K562 (cell line): Measurements from ENCODE around the gene TECPR1. TPM values are rescaled to one million over a fixed set of nuclear protein-coding genes. Genes with fewer than 3 reads are reported as not detected.

ENCODE experiments used
- ATAC-seq: fragments of 200-7000 bp; cut with Tn5 transposase; 3 replicates; pipeline ENCODE4 v1.9.1; 2020; ENCODE audit warnings: moderate library complexity
- BruUV-seq: library from RNA; stranded (reverse); fragments of 400-500 nt; replicated peaks from 2 replicates; lab custom pipeline; 2021; lab: Mats Ljungman, UMichigan
- CTCF ChIA-PET: fragments of 300-600 bp; formaldehyde crosslinking; extraction: SDS; loops from one replicate; lab custom pipeline; 2021; ENCODE audit warnings: low intra/inter-chr PET ratio; lab: Yijun Ruan, JAX
- POLR2A ChIA-PET: fragments of 300-600, 350-650 bp; sonication (Branson Sonifier 250); formaldehyde crosslinking; extraction: SDS; loops from one replicate; lab custom pipeline; 2021; ENCODE audit warnings: antibody characterized with exemption, inconsistent platforms; lab: Yijun Ruan, JAX
- DNase-seq, 4 experiments: peaks; one replicate each; pipeline versions ENCODE4 v3.0.0 to v3.0.0-alpha.2; 2011 to 2018; ENCODE audit warnings: low spot score in 3 of 4, mixed read lengths in 3 of 4; ENCODE audit errors: extremely low read depth in 1 of 4
- FAIRE-seq: peaks from 2 replicates; lab custom pipeline; 2011; peaks lifted over from hg19 to GRCh38; lab: Jason Lieb, UNC
- H2AFZ ChIP-seq: 2 replicates; pipeline ENCODE4 v1.6.0; 2011; ENCODE audit warnings: low read depth, low read length, control low read depth, inconsistent platforms
- H3K27ac ChIP-seq: fragments of 200-600 bp; 3 replicates; pipeline ENCODE4 v1.8.0; 2011; ENCODE audit warnings: low read depth, mild to moderate bottlenecking, control low read depth, inconsistent platforms, low read length, moderate library complexity, mixed read lengths; ENCODE audit errors: extremely low read depth
- H3K27me3 ChIP-seq, 2 experiments: fragments of 300-600 bp in 1 of 2; 2 replicates in 1 of 2; 3 replicates in 1 of 2; pipeline versions ENCODE4 v1.6.0 to v1.8.0; 2011; ENCODE audit warnings: inconsistent platforms in 2 of 2, low read length in 2 of 2, mild to moderate bottlenecking in 1 of 2, mixed read lengths in 1 of 2, moderate library complexity in 1 of 2; ENCODE audit not compliant: control insufficient read depth in 2 of 2, insufficient read depth in 2 of 2
- H3K36me3 ChIP-seq: fragments of 300-600 bp; 3 replicates; pipeline ENCODE4 v1.8.0; 2011; ENCODE audit warnings: mild to moderate bottlenecking, low read length, inconsistent platforms; ENCODE audit not compliant: control insufficient read depth, insufficient read depth
- H3K4me1 ChIP-seq, 2 experiments: fragments of 200-600 bp in 1 of 2; replicated peaks in 1 of 2; 2 replicates in 1 of 2; 3 replicates in 1 of 2; pipeline versions ENCODE4 v1.5.1 to v1.8.0; 2011; ENCODE audit warnings: inconsistent platforms in 2 of 2, low read length in 2 of 2, mild to moderate bottlenecking in 1 of 2, mixed read lengths in 1 of 2, moderate library complexity in 1 of 2; ENCODE audit not compliant: control insufficient read depth in 2 of 2, insufficient read depth in 2 of 2
- H3K4me2 ChIP-seq: 2 replicates; pipeline ENCODE4 v1.6.1; 2011; ENCODE audit warnings: low read length, control low read depth, inconsistent platforms, mixed read lengths; ENCODE audit not compliant: insufficient read depth
- H3K4me3 ChIP-seq: fragments of 200-600 bp; sonication (generic), shearing (Covaris generic); 2 replicates; pipeline ENCODE4 v1.5.1; 2016; ENCODE audit warnings: control low read depth, inconsistent platforms
- H3K79me2 ChIP-seq: fragments of 200-600 bp; 3 replicates; pipeline ENCODE4 v1.8.0; 2011; ENCODE audit warnings: low read length, inconsistent platforms; ENCODE audit not compliant: control insufficient read depth, insufficient read depth
- H3K9ac ChIP-seq, 2 experiments: 2 replicates each; pipeline versions ENCODE4 v1.6.0 to v1.6.1; 2011; ENCODE audit warnings: low read depth in 2 of 2, low read length in 2 of 2, control low read depth in 1 of 2, inconsistent platforms in 1 of 2, mild to moderate bottlenecking in 1 of 2, mixed read lengths in 1 of 2; ENCODE audit not compliant: insufficient read depth in 1 of 2
- H3K9me1 ChIP-seq: one replicate; pipeline ENCODE4 v1.6.0; 2011; ENCODE audit warnings: inconsistent platforms, mild to moderate bottlenecking, low read length, moderate library complexity; ENCODE audit not compliant: control insufficient read depth, insufficient read depth
- H3K9me3 ChIP-seq: replicated peaks from 2 replicates; pipeline ENCODE4 v1.5.1; 2011; ENCODE audit warnings: low read depth, low read length, inconsistent platforms; ENCODE audit not compliant: control insufficient read depth, insufficient read depth
- H4K20me1 ChIP-seq: replicated peaks from 2 replicates; pipeline ENCODE4 v1.6.1; 2011; ENCODE audit warnings: low read length, inconsistent platforms, mixed read lengths; ENCODE audit not compliant: control insufficient read depth, insufficient read depth
- CHD1 ChIP-seq: fragments of 200-600 bp; sonication (generic); IDR thresholded peaks from one replicate; pipeline ENCODE4 v1.6.1; 2012; ENCODE audit warnings: mild to moderate bottlenecking, moderate library complexity, low read length, inconsistent platforms
- FOSL1 ChIP-seq: fragments of 200-800 bp; sonication (Bioruptor generic); conservative IDR thresholded peaks from 2 replicates; pipeline ENCODE4 v1.6.1; 2016; ENCODE audit warnings: missing genetic modification characterization, missing compliant biosample characterization
- HDAC8 ChIP-seq: fragments of 450-650 bp; IDR thresholded peaks from 2 replicates; pipeline ENCODE4 v1.6.1; 2016; ENCODE audit warnings: mild to moderate bottlenecking, missing genetic modification characterization, moderate library complexity, missing compliant biosample characterization
- JUNB ChIP-seq: fragments of 450-650 bp; formaldehyde crosslinking; conservative IDR thresholded peaks from 2 replicates; pipeline ENCODE4 v1.4.0; 2020; ENCODE audit warnings: mild to moderate bottlenecking
- PHF8 ChIP-seq: fragments of 200-600 bp; sonication (generic); IDR thresholded peaks from 2 replicates; pipeline ENCODE4 v1.6.1; 2012; ENCODE audit warnings: mixed run types, mild to moderate bottlenecking, inconsistent platforms, low read length, moderate library complexity, borderline replicate concordance
- SMARCB1 ChIP-seq: IDR thresholded peaks from 2 replicates; pipeline ENCODE4 v1.6.1; 2011; ENCODE audit warnings: improper control_type of control experiment, low read depth; ENCODE audit not compliant: insufficient read length
- TOE1 ChIP-seq, 2 experiments: fragments of 450-650 bp in 1 of 2; sonication (generic) in 1 of 2; formaldehyde crosslinking in 1 of 2; IDR thresholded peaks; 2 replicates each; pipeline versions ENCODE4 v1.7.1 to v1.8.0; 2016 to 2022; ENCODE audit warnings: borderline replicate concordance in 2 of 2, mild to moderate bottlenecking in 2 of 2, antibody characterized with exemption in 1 of 2, inconsistent platforms in 1 of 2, low read depth in 1 of 2, missing genetic modification reagents in 1 of 2, moderate library complexity in 1 of 2
- ZBTB17 ChIP-seq: fragments of 450-650 bp; formaldehyde crosslinking; IDR thresholded peaks from 2 replicates; pipeline ENCODE4 v1.4.0; 2020; ENCODE audit warnings: mild to moderate bottlenecking
- ZFX ChIP-seq: sonication (generic); formaldehyde crosslinking; IDR thresholded peaks from 2 replicates; pipeline ENCODE4 v1.8.0; 2022; ENCODE audit warnings: mild to moderate bottlenecking, missing genetic modification reagents, moderate library complexity
- ZKSCAN3 ChIP-seq: fragments of 250-450 bp; sonication (Bioruptor Pico); IDR thresholded peaks from 2 replicates; pipeline ENCODE4 v1.4.0; 2020
- ZNF717 ChIP-seq: fragments of 250-450 bp; sonication (Bioruptor Pico); IDR thresholded peaks from 2 replicates; pipeline ENCODE4 v1.5.0; 2021
- WGBS: fragments of 100-300 bp; shearing (Covaris generic); methylation state at CpG from one replicate; pipeline ENCODE4 v1.1.6; 2016; ENCODE audit warnings: low coverage, mixed read lengths; ENCODE audit not compliant: insufficient coverage; ENCODE audit errors: missing lambda C conversion rate; 5-methylcytosine and 5-hydroxymethylcytosine counted together
- in situ Hi-C: fragments of 300-500 bp; cut with MboI; formaldehyde crosslinking; loops from 4 replicates; pipeline ENCODE4 v1.15.0; 2018; ENCODE audit warnings: inconsistent platforms, mixed read lengths
- intact Hi-C: fragments of 100-400 bp; cut with micrococcal nuclease; formaldehyde crosslinking; loops from 2 replicates; pipeline ENCODE4 v1.14.2; 2022
- polyA plus RNA-seq, 8 experiments: library from polyadenylated mRNA; depleted of rRNA in 4 of 8; stranded (reverse) in 5 of 8; unstranded in 3 of 8; fragments of >200 nt; fragmentation: Nextera tagmentation in 2 of 8; fragmentation: Illumina TruSeq in 1 of 8; extraction: Ambion mirVana in 2 of 8; extraction: Trizol in 1 of 8; gene quantifications; 2 replicates each; pipeline versions ENCODE4 v1.2.1 to v1.2.3, GENCODE V29; 2011 to 2014; ENCODE audit warnings: inconsistent platforms in 1 of 8, missing spikeins in 1 of 8
- total RNA-seq, 7 experiments: library from RNA; depleted of rRNA in 6 of 7; stranded (reverse); fragments of >200 nt in 6 of 7; fragmentation: Illumina TruSeq in 2 of 7; extraction: Trizol in 2 of 7; gene quantifications; 2 replicates each; pipeline versions ENCODE4 v1.2.1 to v1.2.3, GENCODE V29; 2011 to 2021; ENCODE audit warnings: low replicate concordance in 1 of 7
- TF ChIP-seq, protein P1 (sequence below): fragments of 450-650 bp; formaldehyde crosslinking; IDR thresholded peaks from 2 replicates; pipeline ENCODE4 v1.4.0; 2022; ENCODE audit warnings: mild to moderate bottlenecking, moderate library complexity
- TF ChIP-seq, protein P2 (sequence below): sonication (generic); formaldehyde crosslinking; IDR thresholded peaks from 2 replicates; pipeline ENCODE4 v1.5.0; 2020; ENCODE audit warnings: missing genetic modification reagents
- TF ChIP-seq, protein P3 (sequence below): IDR thresholded peaks from 2 replicates; pipeline ENCODE4 v1.6.1; 2014; ENCODE audit warnings: antibody characterized with exemption

The TECPR1 gene
- total and polyA plus RNA-seq, 9 of the 15 experiments (the other 6 are each of a cell fraction or from before 2014, with no cell fraction given): 0.17 to 15.0 (median 2.2) TPM

DNA sequence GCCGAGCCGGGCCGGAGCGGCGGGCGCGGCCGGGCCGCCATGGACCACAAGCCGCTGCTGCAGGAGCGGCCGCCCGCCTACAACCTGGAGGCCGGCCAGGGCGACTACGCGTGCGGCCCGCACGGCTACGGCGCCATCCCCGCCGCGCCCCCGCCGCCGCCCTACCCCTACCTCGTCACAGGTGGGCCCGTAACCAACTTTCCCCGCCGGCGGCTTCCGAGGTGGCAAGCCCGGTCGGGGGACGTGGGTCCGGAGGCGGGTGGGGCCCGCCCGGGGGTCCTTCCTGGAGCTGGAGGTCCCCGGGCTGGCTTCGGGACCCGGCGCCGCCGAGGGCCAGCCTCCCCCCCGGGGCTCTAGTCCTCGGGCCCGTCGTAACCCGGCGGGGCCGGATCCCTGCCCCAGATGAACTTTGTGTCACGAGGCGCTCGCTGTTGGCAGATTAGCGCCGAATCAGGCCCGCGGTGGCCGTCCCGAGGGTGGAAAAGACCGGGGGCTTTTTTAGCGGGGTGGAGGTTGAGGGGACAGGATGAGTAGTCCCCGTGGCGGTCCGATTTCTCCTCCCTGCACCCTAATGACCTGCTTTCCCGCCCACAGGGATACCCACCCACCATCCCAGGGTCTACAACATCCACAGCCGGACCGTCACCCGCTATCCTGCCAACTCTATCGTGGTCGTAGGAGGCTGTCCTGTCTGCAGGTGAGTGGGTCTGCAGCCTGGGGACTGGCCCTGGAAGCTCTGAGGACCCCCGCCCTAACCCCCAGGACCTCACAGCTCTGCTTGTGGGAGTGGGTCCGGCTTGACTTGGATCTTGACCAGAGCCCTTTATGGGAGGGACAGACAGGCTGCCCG lies 29.9 kb upstream of the TECPR1 start (continued):
- no peak for TF ChIP-seq ZKSCAN3 (CRISPR knock-in tag)
- TF ChIP-seq, protein P1, sequence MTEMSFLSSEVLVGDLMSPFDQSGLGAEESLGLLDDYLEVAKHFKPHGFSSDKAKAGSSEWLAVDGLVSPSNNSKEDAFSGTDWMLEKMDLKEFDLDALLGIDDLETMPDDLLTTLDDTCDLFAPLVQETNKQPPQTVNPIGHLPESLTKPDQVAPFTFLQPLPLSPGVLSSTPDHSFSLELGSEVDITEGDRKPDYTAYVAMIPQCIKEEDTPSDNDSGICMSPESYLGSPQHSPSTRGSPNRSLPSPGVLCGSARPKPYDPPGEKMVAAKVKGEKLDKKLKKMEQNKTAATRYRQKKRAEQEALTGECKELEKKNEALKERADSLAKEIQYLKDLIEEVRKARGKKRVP (CRISPR knock-in tag): no peak
- no peak for TF ChIP-seq CHD1
- no peak for TF ChIP-seq HDAC8 (tag)

DNA sequence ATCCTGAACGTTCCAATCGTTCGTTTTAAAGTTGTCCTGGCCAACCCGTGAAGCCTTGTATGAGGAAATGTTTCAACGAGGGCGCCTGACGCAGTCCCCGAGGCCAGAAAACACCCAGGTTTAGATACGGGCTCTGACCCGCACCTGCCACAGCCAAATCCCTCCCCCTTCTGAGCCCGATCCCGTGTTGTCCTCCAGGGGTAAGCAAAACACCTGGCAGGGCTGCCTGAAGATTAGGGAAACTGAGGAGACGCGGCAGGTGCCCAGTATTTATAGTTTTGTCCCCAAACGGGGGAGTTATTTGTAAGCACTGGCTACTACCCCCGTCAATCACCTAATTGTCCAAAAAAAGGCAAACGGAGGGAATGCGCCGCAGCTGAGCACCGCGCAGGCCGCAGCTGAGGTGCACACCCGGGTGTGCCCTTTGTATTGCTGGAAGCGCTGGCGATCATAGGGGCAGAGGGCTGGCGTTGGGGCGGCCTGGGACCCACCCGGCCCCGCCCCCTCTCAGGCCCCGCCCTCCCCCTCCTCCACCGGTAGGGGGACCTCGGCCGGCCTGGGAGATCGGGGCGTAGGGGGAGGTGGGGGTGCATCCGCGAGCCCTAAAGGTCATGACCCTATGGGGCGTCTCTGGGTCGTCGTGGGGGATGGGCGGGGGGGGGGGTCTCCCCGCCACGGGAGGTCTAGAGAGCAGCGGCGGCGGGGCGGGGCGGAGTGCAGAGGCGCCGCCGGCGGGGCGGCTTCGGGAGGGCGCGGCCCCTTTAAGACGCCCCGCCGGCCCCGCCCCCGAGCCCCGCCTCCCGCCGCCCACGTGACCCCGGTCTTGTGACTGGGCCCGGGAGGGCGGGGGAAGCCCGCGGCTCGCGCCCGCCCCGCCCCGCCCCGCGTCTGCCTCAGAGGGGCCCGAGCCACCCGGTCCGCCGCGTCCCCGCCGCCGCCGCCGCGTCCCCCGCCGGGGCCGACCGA lies 29.0 kb upstream of the TECPR1 start, which contains the start of gene BRI3:
BRI3 (plus strand) TSS at position 896 of the 966 bp plus-strand sequence. CDS start 110 bp downstream, outside the sequence.
- H4K20me1 ChIP-seq: no peaks in the 10 kb centered on the region; the same call in 1 of the 2 replicates
- ATAC-seq (peak; percentile 82), FAIRE-seq (no peak), DNase-seq (peak; percentile 86 to 93 (median 91))
- H3K9me1 ChIP-seq: no peaks in the 10 kb centered on the region
- BruUV-seq: no TSS peak
- peak within 1 kb of the TSS; percentile 68 for H3K27ac ChIP-seq
- peaks cover 0 to 18% of the 10 kb centered on the region in 2 experiments; a peak in 2 of 5 replicates for H3K27me3 ChIP-seq
- peak within 1 kb of the TSS; percentile 68 for H3K4me3 ChIP-seq
- ChIA-PET CTCF (no interaction called here), POLR2A (no interaction called here)
- no peaks in the 10 kb centered on the region for H3K9me3 ChIP-seq
- under 1% methylated on average over 14 of the region's 92 CpGs for WGBS
- in situ Hi-C loops (loop anchor here (5.0 kb wide), 1 partner anchor 44 kb away; no protein-coding TSS in a partner anchor), intact Hi-C loops (no loop called here)
- H2AFZ ChIP-seq: peak within 1 kb of the TSS; percentile 93
- H3K4me1 ChIP-seq: peaks cover 11 to 49% of the 10 kb centered on the region in 2 experiments; a peak in 4 of 5 replicates
- H3K36me3 ChIP-seq: peaks cover 16% of the 10 kb centered on the region; the same call in 2 of the 3 replicates
- peak within 1 kb of the TSS; percentile 84 for H3K4me2 ChIP-seq
- peak within 1 kb of the TSS; percentile 79 to 91 for H3K9ac ChIP-seq
- H3K79me2 ChIP-seq: peaks cover 16% of the 10 kb centered on the region
- TF ChIP-seq ZBTB17 (CRISPR knock-in tag) (no peak), TOE1 (IDR thresholded peaks at IDR 0.05; ENCODE audit: borderline replicate concordance) (no peak), TOE1 (CRISPR knock-in tag; IDR thresholded peaks at IDR 0.05; ENCODE audit: borderline replicate concordance, low read depth) (no peak), ZNF717 (no peak), FOSL1 (tag) (no peak), ZFX (CRISPR knock-in tag) (peak; percentile 51), PHF8 (peak; percentile 58; the same call in 1 of the 2 replicates), SMARCB1 (no peak), JUNB (CRISPR knock-in tag) (no peak)
- TF ChIP-seq, protein P2, sequence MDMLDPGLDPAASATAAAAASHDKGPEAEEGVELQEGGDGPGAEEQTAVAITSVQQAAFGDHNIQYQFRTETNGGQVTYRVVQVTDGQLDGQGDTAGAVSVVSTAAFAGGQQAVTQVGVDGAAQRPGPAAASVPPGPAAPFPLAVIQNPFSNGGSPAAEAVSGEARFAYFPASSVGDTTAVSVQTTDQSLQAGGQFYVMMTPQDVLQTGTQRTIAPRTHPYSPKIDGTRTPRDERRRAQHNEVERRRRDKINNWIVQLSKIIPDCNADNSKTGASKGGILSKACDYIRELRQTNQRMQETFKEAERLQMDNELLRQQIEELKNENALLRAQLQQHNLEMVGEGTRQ (CRISPR knock-in tag): peak; percentile 83
- TF ChIP-seq, protein P3, sequence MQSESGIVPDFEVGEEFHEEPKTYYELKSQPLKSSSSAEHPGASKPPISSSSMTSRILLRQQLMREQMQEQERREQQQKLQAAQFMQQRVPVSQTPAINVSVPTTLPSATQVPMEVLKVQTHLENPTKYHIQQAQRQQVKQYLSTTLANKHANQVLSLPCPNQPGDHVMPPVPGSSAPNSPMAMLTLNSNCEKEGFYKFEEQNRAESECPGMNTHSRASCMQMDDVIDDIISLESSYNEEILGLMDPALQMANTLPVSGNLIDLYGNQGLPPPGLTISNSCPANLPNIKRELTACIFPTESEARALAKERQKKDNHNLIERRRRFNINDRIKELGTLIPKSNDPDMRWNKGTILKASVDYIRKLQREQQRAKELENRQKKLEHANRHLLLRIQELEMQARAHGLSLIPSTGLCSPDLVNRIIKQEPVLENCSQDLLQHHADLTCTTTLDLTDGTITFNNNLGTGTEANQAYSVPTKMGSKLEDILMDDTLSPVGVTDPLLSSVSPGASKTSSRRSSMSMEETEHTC: peak; percentile 71; the same call in 1 of the 2 replicates
